Renal cortex interstitium (tissue), 11 donors: Measurements from ENCODE around the gene MAGI2. TPM values are rescaled to one million over a fixed set of nuclear protein-coding genes. Genes with fewer than 3 reads are reported as not detected.
"Not testable (repeated sequence)": the region's sequence is repeated elsewhere in the genome, so short reads cannot be mapped to it uniquely, and the experiment has no call there.

Experiments
- DNase-seq, 11 donors: peaks; one replicate each; pipeline ENCODE4 v3.0.0-alpha.2; 2013; ENCODE audit warnings: low read depth in 9 of 11, low spot score in 4 of 11; ENCODE audit errors: extremely low read depth in 1 of 11
- polyA plus RNA-seq, 3 donors: library from polyadenylated mRNA; unstranded; fragments of 120-200 nt; gene quantifications; one replicate each; pipeline ENCODE4 v1.2.1, GENCODE V29; 2013; ENCODE audit not compliant: insufficient read length in 3 of 3

The MAGI2 gene
- polyA plus RNA-seq, 3 donors = 32.0 to 34.5 (median 33.9) TPM

GRCh38 chr7:78587443-78588044, 865.9 kb downstream of the MAGI2 start:
- no peak for DNase-seq

GRCh38 chr7:78585980-78586379, 867.5 kb downstream of the MAGI2 start:
- no peak for DNase-seq

GRCh38 chr7:78578686-78579085, 874.8 kb downstream of the MAGI2 start:
- DNase-seq = no peak

GRCh38 chr7:78577174-78577952, 876.1 kb downstream of the MAGI2 start:
- not testable (repeated sequence) for DNase-seq

- no peak for DNase-seq
Observed at GRCh38 chr7:78576236-78576635, 877.2 kb downstream of the MAGI2 start.

- DNase-seq = no peak
Observed at GRCh38 chr7:78571292-78571691, 882.2 kb downstream of the MAGI2 start.

- DNase-seq = no peak
Observed at GRCh38 chr7:78568690-78569089, 884.8 kb downstream of the MAGI2 start.

- DNase-seq = no peak
Observed at GRCh38 chr7:78567836-78568235, 885.6 kb downstream of the MAGI2 start.

- DNase-seq = no peak
Observed at GRCh38 chr7:78565784-78566183, 887.7 kb downstream of the MAGI2 start.

GRCh38 chr7:78563191-78563590, 890.3 kb downstream of the MAGI2 start:
- DNase-seq = peak in 4 of 11 donors; percentile 3 to 17 (median 14)

GRCh38 chr7:78562191-78562590, 891.3 kb downstream of the MAGI2 start:
- DNase-seq = no peak

- DNase-seq = no peak
Observed at GRCh38 chr7:78558566-78558965, 894.9 kb downstream of the MAGI2 start.

- DNase-seq = no peak
Observed at GRCh38 chr7:78543976-78544375, 909.5 kb downstream of the MAGI2 start.

GRCh38 chr7:78542981-78543380, 910.5 kb downstream of the MAGI2 start:
- DNase-seq = no peak

- DNase-seq = no peak
Observed at GRCh38 chr7:78542541-78542940, 910.9 kb downstream of the MAGI2 start.

- no peak for DNase-seq
Observed at GRCh38 chr7:78539825-78540224, 913.6 kb downstream of the MAGI2 start.

GRCh38 chr7:78535655-78536054, 917.8 kb downstream of the MAGI2 start:
- no peak for DNase-seq

- DNase-seq = no peak
Observed at GRCh38 chr7:78530351-78530750, 923.1 kb downstream of the MAGI2 start.

GRCh38 chr7:78529392-78529791, 924.1 kb downstream of the MAGI2 start:
- no peak for DNase-seq

- no peak for DNase-seq
Observed at GRCh38 chr7:78528964-78529363, 924.5 kb downstream of the MAGI2 start.

GRCh38 chr7:78523930-78524329, 929.5 kb downstream of the MAGI2 start:
- no peak for DNase-seq
